ENCODE measurements around the gene MCEMP1.
A peak's percentile ranks its signal among the peaks of the same experiment; 100 is the strongest.

The MCEMP1 gene

GRCh38 chr19:7670790-7671189, 6.1 kb upstream of the MCEMP1 start:
- peak in 2 of 56 donors; percentile 2 to 46 for DNase-seq

DNA sequence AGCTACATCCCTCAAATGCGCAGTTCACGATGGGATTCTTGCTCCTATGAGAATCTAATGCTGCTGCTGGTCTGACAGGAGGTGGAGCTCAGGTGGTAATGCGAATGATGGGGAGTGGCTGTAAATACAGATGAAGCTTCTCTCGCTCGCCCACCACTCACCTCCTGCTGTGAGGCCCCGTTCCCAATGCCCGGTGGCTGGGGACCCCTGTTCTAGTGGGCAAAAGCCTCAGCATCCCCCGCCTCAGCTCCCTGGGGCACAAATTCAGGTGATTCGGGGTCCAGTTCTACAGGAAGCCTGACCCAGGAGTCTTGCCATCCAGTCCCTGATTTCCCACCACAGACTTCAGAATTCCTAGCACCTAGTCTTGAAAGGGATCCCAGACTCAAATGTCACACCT, 4.4 kb upstream of the MCEMP1 start:
- no peak for DNase-seq

DNA sequence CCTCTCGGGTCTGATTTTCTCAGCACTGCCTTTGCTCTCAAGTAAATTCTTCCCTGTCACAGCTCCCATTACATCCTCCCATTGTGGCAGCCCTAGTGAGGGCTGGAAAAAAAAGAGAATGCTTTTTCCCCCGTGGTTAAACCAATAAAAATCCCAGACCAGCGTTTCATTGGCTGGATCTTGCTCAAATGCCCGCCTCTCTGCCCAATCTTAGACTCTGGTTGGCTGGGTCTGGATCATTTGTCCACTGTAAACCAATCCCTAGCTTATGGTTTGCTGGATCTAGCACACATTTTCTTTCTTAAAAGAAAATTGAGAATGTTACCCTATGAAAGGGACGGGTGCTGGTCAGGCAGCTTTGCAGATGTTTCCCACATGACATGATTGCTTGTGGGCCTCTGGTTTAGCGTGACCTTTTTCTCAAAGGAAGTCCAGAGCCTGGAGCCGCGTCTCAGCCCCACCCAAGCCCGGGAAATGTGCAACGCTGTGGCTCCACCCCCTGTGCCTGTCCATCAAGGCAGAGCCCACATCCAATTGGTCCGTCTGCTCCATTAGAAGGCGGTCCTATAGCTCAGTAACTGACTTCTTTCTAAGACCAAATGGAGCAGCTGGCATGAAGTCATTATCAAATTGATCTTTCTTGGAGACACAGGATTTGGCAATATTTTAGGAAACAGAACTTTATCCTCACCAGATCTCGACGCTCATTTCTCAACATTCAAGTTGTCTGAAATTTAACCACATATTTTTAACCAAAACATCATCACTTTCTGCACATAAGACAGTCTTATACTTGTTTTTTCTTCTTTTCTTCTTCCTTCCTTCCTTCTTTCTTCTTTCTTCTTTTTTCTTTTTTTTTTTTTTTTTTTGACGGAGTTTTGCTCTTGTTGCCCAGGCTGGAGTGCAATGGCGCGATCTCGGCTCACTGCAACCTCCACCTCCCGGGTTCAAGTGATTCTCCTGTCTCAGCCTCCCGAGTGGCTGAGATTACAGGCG, 2.6 kb upstream of the MCEMP1 start:
- peak in 22 of 56 donors; percentile 1 to 56 (median 18) for DNase-seq

DNA sequence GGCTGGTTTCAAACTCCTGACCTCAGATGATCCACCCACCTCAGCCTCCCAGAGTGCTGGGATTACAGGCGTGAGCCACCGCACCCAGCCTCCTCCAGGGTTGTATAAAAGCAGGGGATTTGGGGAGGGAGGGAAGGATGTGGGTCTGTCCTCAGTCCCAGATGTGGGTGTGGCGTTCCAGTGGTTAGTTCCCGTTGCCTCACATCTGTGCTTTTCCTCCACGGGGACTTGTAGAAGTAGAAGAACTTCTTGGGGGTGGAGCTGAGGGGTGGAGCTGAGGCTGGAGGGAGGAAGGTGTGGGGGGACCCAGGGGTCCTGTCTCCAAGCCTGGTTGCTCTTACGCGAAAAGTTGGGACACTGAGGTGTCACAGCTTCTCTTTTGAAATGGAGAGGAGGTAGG, 514 bp upstream of the MCEMP1 start:
- DNase-seq, result no peak

DNA sequence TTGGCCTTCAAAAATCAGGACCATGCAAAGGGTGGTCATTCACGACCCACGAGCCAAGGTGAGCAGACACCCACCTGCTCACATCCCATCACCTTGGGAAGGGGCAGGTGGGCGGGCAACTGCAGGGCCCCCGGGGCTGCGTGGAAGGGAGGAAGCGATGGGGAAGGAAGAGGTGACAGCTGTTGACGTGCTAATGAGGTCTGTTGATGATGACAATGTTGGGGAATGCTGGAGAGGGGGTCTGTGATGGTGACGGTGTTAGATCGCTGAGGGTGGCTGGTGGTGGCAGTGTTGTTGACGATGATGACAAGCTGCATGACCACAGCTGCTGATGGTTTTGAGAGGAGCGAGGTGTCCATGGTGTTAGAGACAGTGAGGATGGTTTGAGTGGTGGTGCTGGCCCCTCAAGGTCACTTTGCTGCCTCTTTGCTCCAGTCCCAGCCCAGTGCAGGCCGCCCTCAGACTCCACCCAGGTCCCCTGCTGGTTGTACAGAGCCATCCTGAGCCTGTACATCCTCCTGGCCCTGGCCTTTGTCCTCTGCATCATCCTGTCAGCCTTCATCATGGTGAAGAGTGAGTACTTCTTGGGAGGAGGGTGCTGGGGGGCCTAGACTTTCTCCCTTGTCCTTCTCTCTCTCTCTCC, 900 bp downstream of the MCEMP1 start:
- no peak for DNase-seq

DNA sequence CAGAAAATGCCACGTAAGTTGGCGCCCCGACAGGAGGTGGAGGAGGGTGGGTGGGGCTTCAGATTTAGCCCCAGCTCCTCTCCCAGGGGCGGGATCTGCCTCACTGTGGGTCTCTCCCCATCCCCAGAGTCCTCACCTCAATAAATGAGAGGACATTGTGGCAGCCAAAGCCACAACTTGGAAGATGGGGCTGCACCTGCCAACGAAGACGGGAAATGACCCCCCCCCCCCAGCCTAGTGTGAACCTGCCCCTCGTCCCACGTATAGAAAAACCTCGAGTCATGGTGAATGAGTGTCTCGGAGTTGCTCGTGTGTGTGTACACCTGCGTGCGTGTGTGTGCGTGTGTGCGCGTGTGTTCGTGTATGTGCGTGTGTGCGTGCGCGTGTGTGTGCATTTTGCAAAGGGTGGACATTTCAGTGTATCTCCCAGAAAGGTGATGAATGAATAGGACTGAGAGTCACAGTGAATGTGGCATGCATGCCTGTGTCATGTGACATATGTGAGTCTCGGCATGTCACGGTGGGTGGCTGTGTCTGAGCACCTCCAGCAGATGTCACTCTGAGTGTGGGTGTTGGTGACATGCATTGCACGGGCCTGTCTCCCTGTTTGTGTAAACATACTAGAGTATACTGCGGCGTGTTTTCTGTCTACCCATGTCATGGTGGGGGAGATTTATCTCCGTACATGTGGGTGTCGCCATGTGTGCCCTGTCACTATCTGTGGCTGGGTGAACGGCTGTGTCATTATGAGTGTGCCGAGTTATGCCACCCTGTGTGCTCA, 2.3 kb downstream of the MCEMP1 start:
- peak in 25 of 56 donors; percentile 2 to 50 (median 20) for DNase-seq

GRCh38 chr19:7679771-7680605, 3.1 kb downstream of the MCEMP1 start:
- DNase-seq, result peak in 1 of 56 donors; percentile 38

GRCh38 chr19:7680606-7681339, 3.9 kb downstream of the MCEMP1 start, which contains the start of gene TRAPPC5:
TSS of gene TRAPPC5 (plus strand) at chr19:7680833. CDS start at chr19:7682254, 1,421 bp downstream.
- DNase-seq, result peak in 54 of 56 donors; percentile 26 to 91 (median 76)

DNA sequence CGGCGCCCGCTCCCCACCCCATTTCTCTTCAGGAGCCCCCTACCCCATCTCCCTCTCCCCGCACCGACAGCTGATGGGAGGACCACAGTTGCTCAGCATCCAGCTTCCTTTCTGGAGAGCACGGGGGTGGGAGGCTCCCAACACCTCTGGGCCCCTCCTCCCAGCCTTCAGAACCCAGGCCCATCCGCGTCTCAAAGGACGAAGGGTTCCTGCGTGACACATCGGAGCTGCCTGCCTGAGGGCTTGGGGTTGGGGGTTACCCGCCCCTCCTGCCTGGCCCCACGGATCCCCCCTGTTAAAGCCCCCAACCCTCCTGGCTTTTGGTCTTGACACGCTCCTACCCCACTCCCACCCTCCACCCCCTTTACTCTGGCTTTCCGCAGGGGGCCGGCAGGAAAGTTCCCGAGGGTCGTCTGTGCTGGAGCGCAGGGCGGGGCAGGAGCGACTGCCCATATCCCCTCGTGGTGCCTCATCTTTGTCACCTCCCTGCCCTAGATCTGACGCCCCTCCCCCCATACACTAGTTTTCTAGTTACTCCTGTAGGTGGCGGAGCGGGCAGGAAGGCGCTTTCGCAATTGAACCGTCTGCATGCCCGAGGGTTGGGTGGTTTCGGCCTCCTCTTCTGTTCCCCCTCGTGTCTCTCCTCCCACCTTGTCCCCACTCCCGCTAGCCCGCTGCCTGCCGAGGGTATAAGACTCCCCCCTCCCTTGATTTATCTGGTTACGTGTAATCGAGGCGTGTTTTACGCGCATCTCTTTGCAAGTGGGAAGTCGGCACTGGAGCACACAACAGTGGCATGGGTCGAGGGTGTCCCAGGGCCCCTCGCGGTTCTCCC, 4.7 kb downstream of the MCEMP1 start:
- peak in 51 of 56 donors; percentile 5 to 84 (median 41) for DNase-seq

DNA sequence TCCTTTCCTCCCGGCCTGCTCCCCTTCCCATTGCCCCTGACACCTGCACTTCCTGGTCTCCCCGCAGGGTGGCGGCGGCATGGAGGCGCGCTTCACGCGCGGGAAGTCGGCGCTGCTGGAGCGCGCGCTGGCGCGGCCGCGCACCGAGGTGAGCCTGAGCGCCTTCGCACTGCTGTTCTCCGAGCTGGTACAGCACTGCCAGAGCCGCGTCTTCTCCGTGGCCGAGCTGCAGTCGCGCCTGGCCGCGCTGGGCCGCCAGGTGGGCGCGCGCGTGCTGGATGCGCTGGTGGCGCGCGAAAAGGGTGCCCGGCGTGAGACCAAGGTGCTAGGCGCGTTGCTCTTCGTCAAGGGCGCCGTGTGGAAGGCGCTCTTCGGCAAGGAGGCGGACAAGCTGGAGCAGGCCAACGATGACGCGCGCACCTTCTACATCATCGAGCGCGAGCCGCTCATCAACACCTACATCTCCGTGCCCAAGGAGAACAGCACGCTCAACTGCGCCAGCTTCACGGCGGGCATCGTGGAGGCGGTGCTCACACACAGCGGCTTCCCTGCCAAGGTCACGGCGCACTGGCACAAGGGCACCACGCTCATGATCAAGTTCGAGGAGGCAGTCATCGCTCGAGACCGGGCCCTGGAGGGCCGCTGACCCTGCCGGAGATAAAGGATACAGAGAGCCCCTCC, 5.4 kb downstream of the MCEMP1 start:
- DNase-seq, result peak in 12 of 56 donors; percentile 18 to 62 (median 42)

DNA sequence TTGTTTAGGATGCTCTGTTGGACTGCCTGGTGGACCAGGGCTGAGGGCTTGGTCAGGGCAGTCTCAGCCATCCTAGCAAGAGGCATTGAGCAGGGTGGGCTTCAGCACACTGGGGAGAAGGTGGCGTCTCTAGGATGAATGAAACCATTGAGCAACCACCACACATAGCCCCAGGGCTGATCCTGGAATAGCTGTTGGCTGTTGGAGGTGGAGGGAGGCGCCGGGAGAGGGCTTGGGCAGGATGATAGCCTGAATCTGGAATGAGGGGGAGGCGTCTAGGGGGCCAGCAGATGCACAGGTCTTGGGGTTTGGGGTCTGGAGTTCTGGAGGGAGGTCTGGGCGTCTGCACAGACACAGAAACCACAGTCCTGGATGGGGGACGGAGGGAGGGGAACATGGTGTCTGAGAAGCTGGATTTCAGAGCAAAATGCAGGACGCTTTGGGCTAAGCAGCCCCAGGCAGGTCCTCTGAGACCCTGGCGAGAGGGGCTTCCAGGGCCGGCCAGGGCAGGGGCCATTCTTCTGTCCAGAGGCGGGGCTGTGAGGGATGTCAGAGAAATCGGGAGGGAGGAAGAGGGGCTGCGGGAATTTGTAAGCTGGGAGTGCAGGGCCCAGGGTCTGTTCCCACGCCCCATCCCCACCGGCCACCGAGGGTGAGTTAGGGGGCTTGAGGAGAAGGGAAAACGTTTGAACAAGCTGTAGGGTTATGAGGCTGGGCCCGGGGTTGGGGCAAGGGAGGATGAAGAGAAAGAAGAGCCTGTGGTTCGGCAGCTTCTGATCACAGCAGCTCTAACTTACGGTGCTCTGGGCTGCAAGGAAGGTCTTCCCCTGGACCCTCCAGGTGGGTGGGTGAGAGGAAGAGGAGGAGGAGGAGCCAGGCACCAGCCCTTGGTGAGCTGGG, 8.9 kb downstream of the MCEMP1 start:
- DNase-seq, result no peak

- no peak for DNase-seq
Measured at GRCh38 chr19:7687177-7687576, 10.3 kb downstream of the MCEMP1 start.

DNA sequence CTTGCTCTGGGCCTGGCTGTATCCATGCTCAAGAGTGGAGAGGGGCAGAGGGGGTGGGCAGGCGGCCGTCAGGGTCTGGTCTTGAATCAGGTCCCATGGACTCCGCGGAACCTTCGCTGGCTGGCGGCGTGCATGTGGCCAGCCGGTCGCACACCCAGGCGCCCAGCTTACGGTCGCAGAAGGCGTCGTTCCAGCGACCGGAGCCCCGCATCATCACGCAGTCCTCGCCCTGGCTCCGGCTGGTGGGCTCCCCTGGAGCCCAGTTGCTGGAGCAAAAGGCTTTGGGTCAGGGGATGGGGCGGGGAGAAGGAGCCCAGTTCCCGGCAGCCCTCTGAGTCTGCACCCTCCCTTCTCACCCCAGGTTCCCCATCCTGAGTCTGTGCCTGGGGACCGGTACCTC, 12.3 kb downstream of the MCEMP1 start:
- no peak for DNase-seq

DNA sequence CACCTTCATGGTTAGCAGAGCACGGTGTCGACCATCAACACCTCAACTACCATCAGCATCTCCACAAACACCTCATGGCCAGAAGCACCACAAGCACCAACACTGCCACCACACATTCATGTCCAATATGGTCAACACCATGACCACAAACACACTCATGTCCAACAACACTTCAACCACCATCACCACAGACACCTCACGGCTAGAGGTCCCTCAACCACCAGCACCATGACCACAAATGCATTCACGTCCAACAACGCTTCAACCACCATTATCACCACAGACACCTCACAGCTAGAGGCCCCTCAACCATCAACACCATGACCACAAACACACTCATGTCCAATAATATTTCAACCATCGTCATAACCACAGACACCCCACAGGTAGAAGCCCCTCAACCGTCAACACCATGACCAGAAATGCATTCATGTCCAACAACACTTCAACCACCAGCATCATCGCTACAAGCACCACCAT, 13.9 kb downstream of the MCEMP1 start:
- DNase-seq, result no peak

DNA sequence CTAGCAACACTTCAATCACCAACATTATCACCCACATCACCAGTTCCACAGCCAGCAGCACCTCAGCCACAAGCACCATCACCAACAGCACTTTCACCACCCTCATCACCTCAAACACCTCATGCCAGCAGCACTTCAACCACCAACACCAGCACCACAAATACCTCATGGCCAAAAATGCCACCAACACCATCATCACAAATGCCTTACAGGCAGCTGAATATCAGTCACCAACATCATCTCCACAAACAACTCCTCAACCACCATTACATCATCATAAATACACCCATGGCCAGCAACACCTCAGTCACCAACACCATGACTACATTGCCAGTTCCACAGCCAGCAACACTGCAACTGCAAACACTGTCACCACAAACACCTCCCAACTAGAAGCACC, 14.6 kb downstream of the MCEMP1 start:
- DNase-seq, result no peak

- no peak for DNase-seq
Measured at GRCh38 chr19:7692417-7693088, 15.7 kb downstream of the MCEMP1 start.
